ENCODE results near the gene SRCIN1.
"Not testable (repeated sequence)": the region's sequence is repeated elsewhere in the genome, so short reads cannot be mapped to it uniquely, and the experiment has no call there.

The SRCIN1 gene

DNA sequence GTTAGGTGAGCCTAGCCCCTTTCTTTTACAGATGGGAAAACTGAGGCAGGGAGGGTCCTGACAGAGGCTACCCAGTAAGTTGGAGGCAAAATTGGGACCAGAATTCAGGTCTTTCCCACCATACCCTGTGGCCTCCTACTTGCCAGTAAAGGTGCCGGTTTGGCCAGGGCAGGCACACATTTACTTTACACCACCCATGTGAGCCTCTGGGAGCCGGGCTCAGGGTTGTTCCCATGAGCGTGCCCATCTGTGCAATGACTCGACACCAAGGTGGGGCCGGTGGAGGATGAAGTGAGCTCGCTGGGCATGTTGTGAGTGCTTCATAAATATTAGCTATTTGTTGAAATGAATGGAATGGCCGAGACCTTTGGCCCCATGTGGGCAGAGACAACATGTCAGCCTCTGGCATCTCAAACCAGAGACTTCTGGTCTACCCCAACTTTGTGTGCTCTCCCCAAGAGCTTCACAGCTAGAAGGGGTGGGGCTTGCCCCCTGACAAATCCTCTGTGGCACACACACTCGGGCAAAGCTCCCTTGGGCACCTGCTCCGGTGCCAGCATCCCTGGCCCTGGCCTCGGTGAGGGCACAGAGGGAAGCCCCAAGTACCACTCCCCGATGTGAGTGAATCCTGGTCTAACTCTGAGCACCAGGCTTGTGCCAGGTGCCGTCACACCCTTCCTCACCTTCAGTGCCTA lies 60.1 kb downstream of the SRCIN1 start:
- no peak for DNase-seq (ENCODE audit: low read depth in 1 of 2, low spot score in 1 of 2)

DNA sequence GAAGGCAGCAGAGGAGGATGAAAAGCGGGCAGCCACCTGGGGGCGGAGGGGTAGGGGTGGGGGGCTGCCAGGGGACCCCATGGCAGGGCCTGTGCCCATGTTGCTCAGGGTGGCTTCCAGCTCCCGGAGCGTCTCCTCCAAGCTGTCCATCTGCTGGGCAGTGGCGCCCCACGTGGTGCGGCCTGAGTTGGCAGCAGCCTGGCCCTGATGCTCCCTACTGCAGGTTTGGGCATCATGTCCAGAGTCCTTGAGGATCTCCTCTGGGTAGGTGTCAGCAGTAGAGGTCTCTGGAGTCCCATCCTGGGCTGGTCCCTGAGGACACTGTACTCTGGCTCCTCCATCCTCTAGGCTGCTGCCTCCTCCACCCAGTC lies 60.9 kb downstream of the SRCIN1 start:
- DNase-seq (ENCODE audit: low read depth in 1 of 2, low spot score in 1 of 2): no peak

DNA sequence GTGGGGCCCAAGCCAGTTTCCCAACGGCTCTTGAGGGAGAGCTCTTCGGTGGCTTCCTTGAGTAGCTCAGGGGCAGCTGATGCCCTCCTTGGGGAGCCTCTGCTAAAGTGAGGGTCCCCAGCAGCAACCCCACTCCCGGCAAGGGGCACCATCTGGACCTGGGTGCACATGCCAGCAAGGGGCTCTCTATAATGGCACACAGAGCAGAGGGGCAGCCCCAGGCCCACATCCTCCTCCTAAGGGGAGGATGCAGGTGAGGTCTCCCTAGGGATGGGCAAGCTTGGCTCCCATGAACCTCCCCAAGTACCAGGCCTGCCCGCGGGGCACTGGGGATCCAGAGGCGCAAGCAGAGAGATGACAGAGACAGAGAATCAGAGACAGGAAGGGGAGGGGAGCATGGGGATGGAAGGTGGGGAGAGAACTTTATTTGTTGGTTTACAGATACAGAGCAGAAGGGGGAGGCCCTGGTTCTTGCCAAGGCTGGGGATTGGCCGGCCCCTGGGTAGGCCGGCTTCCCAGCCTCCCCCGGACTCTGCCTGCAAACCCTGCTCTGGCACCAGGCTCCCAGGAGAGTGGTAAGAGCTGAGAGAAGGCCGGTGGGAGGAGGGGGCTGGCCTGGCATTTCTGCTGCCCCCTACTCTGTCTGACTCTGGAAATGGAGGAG lies 61.4 kb downstream of the SRCIN1 start:
- DNase-seq (ENCODE audit: low read depth in 1 of 2, low spot score in 1 of 2): no peak

DNA sequence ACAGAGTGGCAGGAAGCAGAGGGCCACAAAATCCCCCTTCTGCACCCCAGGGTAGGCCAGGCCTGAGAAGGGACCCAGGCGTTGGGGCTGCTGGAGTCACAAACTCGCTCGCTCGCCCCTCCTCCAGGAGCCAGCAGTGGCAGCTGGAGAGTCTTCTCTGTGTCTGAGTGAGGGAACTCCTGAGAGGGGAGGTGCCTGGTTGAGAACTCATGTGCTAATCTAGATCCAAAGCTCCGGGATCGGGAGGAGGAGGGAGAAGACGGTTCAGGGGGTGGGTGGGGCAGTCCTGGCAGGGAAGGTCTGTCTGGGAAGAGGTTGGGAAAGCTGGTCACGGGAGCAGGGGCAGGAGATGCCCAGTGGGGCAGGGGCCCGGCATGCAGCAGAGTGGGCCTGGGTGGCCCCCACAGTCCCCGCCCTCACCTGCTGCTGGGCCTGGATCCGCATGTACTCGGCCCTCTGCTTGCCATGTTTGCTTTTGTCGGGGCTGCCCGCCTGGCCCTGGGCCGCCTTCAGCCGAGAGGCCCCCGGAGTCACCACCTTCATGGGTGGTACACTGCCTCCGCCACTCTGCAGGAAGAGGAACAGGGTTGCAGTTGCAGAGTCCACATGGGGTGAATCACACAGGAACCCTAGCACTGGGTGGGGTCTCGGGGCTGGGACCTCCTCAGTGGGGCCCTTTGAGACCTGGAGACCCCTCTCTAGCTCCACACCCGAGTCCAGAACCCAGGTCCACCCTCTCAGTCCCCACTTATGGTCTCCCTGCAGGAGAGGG lies 62.2 kb downstream of the SRCIN1 start:
- DNase-seq (ENCODE audit: low read depth in 1 of 2, low spot score in 1 of 2): no peak

DNA sequence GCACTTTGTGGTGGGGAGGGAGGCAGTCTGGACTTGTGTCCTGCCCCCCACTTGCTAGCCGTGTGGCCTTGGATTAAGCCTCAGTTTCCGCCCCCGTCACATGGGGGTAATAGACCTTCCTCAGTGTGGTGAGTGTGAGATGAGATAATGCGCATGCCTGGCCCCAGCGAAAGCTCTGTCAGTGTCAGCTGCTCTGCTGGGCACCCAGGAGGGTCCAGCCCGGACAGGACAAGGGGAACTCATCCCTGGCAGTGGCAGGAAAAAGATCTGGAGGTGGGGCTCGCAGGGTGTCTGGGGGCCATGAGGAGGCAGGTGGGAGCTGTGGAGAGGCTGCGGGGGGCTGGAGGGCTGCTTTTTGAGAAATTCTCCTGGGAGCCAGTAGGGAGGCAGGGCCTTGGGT lies 63.5 kb downstream of the SRCIN1 start:
- DNase-seq (ENCODE audit: low read depth in 1 of 2, low spot score in 1 of 2): no peak

DNA sequence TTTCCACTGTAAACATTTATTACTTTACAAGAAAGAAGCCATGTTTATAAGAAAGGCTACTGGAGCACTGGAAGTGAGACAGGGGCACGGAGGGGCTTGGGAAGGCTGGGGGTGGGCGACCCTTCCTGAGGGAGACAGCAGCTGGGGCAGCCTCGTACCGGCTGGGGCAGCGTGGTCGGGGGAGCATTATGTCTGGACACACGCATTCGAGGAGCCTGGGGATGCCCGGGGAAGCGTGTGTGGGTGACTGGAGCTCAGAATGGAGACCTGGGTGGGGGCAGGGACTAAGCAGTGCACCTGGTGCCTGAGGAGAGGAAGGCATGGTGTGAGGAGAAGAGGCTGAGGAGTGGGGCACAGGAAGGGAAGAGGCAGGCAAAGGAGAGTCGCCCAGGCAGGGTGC lies 64.5 kb downstream of the SRCIN1 start:
- DNase-seq (ENCODE audit: low read depth in 1 of 2, low spot score in 1 of 2): no peak

DNA sequence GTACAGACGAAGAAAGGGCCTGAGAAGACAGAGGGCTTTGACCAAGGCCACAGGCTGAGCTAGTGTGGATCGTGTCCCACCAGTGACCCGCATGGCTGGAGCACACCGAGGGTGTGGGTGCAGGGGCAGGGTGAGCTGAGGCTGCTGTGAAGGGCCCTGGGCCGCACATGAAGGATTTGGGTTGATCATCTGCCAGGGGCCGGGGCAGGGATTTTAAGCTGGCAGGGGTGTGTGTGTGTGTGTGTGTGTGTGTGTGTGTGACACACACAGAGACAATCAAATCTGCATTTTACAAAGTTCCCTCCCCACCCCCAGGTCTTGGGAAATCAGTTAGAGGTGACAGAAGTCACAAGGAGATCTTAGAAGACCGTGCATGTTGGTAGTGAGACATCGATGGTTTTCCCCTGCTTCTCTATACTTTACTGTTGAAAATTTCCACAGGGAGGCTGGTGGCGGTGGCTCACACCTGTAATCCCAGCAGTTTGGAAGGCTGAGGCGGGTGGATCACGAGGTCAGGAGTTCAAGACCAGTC lies 65.2 kb downstream of the SRCIN1 start:
- no peak for DNase-seq (ENCODE audit: low read depth in 1 of 2, low spot score in 1 of 2)

DNA sequence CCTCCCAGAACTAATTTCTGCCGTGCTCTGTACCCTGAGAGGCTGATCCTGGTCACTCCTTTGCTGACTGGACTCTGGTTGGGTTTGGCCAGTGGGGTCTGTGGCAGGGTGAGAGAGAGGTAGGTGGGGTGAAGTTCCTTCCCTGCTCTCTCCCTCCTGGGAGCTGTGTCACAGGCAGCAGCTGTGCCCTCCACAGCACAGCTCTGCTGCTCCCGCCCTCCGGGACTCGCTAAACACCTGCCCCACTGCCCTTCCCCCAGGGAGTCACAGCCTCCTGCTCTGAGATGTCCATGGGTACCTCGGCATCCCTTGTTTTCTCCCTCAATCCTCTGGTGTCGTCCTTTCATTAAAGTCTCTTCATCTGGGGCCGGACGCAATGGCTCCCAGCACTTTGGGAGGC lies 66.4 kb downstream of the SRCIN1 start:
- no peak for DNase-seq (ENCODE audit: low read depth in 1 of 2, low spot score in 1 of 2)

DNA sequence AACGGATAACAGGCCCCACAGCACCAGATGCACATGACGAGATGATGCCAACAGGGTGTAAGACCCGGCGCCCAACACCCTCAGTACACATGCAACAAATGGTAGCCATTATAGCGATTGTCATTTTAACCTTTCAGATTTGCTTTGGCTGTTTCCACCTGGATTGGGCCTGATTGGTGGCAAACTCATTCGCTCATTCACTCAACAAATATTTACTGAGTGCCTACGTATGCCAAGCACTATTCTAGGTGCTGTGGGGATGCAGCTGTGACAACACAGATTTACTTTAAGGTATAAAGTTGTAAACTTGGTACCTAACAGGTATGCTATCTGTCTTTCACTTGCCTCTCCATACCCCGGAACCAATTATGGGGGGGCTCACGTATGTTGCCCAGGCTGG lies 66.8 kb downstream of the SRCIN1 start:
- no peak for DNase-seq (ENCODE audit: low read depth in 1 of 2, low spot score in 1 of 2)

DNA sequence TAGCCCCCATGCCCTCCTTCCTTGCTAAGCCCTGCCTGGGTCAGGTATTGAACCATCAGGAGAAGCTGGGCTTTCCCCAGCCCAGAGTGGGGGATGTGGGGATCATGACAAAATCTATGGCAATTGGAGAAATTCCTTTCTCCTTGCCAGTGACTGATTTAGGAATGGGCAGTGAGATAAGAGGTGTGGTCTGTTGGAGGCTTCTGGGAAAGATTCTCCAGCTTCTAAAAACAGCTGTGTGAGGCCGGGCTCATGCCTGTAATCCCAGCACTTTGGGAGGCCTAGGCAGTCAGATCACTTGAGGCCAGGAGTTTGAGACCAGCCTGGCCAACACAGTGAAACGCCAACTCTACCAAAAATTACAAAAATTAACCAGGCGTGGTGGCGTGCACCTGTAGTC lies 69.1 kb downstream of the SRCIN1 start:
- DNase-seq (ENCODE audit: low read depth in 1 of 2, low spot score in 1 of 2): no peak

DNA sequence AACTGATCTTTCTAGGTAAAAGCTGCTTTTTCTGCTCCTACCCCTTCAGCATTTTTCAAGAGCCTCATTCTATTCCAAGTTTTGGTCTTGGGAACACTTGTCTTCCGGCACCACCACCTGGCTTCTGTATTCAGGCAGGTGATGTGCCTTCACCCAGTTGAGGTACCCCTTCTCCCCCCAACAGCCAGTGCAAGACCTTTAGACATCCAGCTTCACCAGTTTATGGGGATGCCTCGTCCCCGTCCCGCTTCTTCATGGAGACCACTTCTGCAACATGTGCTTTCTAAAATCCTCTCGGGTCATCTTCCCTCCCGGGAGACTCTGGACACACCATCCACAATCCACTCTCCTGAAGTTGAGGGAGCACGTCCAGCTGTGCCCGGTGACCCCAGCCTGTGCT lies 69.9 kb downstream of the SRCIN1 start:
- no peak for DNase-seq (ENCODE audit: low read depth in 1 of 2, low spot score in 1 of 2)

DNA sequence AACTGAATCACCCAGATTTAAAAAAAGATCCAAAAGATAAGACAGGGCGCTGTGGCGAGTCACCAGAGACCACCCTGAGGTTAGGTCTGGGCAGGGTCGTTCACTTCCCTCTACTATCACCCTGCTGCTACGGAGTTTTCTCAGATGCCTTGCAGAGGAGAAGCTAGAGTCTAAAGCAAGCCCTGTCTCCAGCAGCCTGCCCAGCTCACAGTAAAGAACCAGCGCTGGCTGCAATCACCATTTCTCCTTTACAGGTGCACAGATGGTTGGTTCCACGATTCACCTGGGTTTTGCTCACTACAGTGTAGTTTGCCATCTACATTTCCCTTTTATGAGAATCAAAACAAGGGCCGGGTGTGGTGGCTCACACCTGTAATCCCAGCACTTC lies 71.3 kb downstream of the SRCIN1 start:
- no peak for DNase-seq (ENCODE audit: low read depth in 1 of 2, low spot score in 1 of 2)

DNA sequence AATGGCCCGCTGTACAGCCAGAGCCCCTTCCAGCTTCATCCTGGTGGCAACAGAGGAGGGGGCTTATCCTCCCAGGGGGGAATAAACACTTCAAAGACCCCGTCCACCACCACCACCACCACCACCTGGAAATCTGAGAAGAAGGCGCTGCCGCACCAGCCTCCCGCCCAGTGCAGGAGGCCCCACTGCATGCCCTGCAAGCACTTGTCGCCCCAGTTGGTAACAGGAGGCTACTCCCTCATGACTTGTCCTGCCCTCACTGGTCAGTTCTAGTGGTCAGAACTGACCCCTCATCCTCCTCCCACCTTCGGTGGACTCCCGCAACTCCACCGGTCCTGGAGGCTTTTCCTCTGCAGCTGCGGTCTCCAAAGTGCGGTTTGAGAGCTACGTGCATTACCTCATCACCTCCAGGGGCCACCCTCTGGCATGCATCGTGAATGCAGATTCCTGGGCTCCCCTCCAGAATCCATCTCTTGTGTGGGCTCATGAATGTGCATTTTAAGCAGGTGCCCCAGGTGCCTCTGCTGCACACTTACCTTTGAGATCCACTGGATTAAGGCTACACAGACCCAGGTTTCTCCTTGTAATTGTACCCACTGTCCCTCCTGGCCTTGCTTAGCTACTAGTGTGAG lies 71.8 kb downstream of the SRCIN1 start:
- DNase-seq (ENCODE audit: low read depth in 1 of 2, low spot score in 1 of 2): no peak

DNA sequence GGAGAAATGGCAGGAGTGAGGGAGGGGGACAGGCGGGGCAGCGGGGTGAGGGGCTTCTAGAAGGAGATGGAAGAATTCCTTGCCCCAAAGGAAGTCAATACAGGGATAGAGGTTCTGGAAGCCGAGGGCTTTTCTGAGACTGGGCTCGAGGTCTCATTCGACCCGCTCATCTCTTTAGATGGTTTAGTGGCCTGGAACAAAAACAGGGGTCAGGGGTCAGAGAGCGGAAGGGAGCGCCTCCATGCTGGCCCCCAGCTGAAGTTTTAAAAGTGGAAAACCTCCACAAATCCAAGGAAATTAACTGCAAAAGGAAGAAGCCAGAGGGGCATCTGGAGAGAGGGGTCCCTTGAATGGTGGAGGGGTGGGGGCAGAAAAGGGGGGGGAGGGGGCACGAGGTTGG lies 72.5 kb downstream of the SRCIN1 start:
- DNase-seq (ENCODE audit: low read depth in 1 of 2, low spot score in 1 of 2): no peak

DNA sequence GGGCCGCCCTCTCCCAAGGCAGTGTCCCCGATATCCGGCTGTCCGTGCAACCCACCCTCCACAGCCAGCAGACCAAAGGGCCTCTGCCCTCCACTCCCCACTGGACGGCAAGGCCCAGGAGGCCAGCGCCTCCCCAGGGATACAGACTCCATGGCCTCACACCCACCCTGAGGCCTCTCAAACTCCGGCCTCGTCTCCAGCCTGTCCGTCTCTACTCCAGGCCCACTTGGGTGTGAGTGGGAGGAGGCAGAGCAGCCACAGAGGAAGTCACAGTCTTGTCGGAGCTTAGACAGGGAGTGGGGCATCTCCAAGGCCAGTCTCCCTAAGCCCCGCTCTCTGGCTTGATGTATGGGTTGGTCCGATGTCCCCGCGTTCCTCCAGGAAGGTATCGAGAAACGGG lies 73.3 kb downstream of the SRCIN1 start:
- no peak for DNase-seq (ENCODE audit: low read depth in 1 of 2, low spot score in 1 of 2)

DNA sequence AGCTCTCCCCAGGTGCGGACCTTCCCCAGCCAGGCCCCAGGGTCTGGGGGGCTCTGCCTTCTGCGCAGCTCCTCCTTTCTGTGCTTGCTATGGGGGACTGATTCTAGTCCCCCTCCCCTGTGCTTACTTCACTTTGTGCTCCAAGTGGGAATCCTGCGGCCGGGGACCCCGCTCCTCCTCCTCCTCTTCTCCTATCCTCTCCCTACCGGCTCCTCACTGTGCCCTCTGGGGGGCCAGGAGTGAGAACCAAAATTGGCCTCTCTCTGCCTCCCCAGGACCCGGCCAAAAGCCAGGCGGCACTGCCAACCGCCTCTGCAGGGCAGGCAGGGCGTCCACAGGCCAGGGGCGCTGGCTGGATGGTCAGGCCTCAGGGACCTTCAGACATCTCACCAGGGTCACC lies 74.0 kb downstream of the SRCIN1 start:
- DNase-seq (ENCODE audit: low read depth in 1 of 2, low spot score in 1 of 2): not testable (repeated sequence)

DNA sequence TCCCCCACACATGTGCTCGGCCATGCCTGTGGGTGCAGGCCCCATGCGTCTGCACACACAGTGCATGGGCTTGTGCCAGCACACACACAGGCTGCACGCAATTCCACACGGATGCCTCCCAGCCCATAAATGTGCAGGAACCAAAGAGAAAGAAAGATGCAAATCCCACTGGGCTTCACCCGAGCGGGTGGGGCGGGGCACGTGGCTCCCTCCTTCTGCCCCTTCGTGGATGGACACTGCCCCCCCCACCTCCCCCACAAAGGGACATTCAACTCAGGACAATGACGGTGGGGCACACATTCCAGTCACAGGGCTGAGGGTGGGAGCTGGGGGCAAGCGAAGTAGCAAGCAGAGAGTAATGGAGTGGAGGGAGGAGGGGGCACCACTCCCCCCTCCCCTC lies 74.9 kb downstream of the SRCIN1 start:
- DNase-seq (ENCODE audit: low read depth in 1 of 2, low spot score in 1 of 2): not testable (repeated sequence)

DNA sequence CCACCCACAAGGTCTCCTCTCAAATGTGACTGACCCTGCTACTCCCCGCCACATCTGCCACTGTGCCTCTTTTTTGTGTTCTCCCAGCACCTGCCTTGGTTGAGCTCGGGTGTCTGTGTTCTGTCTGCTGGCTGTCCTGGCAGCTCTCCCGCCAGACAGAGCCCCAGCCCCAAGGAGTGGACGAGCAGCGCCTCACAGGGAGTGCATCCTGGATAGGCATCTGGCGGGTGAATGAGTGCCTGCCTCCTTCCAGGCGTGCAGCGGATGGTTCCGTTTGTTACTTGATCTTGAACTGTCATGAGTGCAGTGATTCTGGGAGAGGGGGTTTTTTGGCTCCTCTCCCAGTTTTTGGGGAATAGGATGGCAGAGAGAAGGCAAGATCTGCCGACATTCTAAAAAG lies 77.6 kb downstream of the SRCIN1 start:
- DNase-seq (ENCODE audit: low read depth in 1 of 2, low spot score in 1 of 2): not testable (repeated sequence)

DNA sequence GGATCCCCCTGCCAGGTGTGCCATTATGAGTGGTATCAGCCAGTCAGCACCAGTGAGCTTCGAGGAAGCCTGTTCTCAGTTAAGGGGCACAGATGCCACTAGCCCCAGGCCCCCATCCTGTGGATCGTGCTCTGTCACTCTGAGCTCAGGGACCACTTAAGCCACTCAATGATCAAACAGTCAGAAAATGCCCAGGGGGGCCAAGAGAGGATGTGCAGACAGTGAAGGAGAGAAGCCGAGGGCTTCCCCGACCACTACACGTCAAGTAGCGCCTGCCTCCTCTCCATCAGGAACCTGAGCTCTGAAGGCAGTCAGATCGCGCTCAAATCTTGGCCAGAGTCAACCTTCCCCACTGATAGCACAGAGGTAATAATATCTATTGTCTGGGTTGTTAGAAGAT lies 79.2 kb downstream of the SRCIN1 start:
- DNase-seq (ENCODE audit: low read depth in 1 of 2, low spot score in 1 of 2): not testable (repeated sequence)

DNA sequence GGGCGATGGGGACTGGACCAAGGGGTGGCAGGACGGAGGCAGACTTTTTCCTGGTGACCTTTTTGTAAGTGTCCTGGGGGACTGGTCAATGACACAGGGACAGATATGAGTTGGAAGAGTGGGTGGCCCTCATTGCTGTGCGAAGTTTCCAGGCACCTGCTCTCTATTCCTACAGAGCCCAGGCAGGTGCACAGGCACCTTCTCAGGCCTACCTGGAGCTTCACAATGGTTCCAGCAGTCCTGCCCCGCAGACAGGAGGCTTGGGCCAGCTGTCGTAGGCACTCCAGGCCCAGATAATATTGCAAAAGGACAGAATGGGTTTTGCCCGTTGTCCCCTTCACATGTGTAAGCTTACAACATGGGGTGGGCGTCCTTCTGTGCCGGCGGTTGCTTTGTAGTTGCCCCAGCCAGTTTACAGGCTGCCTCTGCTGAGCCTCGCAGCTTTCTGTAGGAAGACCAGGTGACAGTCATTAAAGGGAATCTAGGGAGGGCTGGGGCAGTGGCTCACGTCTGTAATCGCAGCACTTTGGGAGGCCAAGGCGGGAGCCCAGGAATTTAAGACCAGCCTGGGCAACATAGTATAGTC lies 93.2 kb downstream of the SRCIN1 start:
- DNase-seq (ENCODE audit: low read depth in 1 of 2, low spot score in 1 of 2): no peak

All from activated T-helper 1 cell treated with anti-CD3 and anti-CD28 coated beads, Interleukin-2, amount 50 U/mL, for 16 hours (primary cell).